Adrenal gland (tissue), 5 donors: ENCODE measurements around the gene NOS1.

Source experiments
- POLR2A ChIP-seq, 2 donors: fragments of 450-650 bp; IDR thresholded peaks; one replicate each; pipeline ENCODE4 v1.6.1; 2017; ENCODE audit warnings: antibody characterized with exemption in 2 of 2, mild to moderate bottlenecking in 2 of 2, moderate library complexity in 1 of 2
- TF ChIP-seq, protein P1 (sequence below), 6 experiments: fragments of 450-650 bp in 4 of 6; fragments of 200-600 bp in 2 of 6; sonication (generic) in 1 of 6; IDR thresholded peaks; 1 replicate in 5 of 6; 2 replicates in 1 of 6; pipeline versions ENCODE4 v1.5.1 to v1.8.0; 2016 to 2021; ENCODE audit warnings: antibody characterized with exemption in 6 of 6, mild to moderate bottlenecking in 2 of 6, moderate library complexity in 1 of 6
- donor health status: DM: no; HTN: no; CAD: no.

DNA sequence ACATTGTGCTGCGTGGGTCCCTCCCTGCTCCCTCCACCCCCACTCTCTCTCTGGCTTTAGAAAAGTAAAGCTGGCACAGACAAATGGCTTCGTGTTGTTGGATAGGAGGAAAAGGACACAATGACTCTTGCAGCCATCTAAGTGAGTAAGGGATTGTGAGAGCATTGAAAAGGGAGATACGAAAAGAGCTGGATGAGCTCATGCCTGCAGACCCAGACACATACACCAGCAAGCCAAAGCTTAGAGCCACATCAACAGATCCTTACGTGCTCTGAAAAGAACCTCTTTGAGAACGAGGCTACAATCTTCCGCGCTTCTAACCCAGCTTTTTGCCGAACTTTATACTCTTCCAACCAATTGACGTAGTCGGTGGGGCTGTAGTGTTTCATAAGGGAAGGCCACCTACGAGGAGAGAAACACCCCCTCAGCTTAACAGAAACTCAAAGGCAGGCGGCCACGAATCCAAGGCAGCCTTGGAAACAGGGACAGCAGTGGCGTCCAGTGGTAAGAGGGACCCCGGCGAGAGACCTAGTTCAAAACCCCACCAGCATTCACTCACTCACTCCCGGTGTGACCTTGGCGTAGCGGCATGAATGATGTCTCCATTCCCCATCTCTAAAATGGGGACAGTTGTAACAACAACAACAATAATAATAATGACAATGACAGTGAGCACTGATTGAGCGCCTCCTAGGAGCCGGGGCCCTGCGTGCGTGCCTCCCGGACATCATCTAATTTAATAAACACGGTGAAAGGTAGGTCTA lies 172.3 kb downstream of the NOS1 start:
- TF ChIP-seq, protein P1, sequence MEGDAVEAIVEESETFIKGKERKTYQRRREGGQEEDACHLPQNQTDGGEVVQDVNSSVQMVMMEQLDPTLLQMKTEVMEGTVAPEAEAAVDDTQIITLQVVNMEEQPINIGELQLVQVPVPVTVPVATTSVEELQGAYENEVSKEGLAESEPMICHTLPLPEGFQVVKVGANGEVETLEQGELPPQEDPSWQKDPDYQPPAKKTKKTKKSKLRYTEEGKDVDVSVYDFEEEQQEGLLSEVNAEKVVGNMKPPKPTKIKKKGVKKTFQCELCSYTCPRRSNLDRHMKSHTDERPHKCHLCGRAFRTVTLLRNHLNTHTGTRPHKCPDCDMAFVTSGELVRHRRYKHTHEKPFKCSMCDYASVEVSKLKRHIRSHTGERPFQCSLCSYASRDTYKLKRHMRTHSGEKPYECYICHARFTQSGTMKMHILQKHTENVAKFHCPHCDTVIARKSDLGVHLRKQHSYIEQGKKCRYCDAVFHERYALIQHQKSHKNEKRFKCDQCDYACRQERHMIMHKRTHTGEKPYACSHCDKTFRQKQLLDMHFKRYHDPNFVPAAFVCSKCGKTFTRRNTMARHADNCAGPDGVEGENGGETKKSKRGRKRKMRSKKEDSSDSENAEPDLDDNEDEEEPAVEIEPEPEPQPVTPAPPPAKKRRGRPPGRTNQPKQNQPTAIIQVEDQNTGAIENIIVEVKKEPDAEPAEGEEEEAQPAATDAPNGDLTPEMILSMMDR (IDR thresholded peaks at IDR 0.05) = no peak
- TF ChIP-seq POLR2A (IDR thresholded peaks at IDR 0.05) = peak; percentile 65 to 94
